ENCODE measurements around the gene CLTRN.

- TF ChIP-seq CTCF (conservative IDR thresholded peaks at IDR 0.05) = no peak
- TF ChIP-seq ZFX (IDR thresholded peaks at IDR 0.05) = no peak
Measured at GRCh38 chrX:15681433-15681832, 16.8 kb upstream of the CLTRN start.

All from C4-2B (cell line).